ENCODE data around the gene SLC27A5.

The SLC27A5 gene

DNA sequence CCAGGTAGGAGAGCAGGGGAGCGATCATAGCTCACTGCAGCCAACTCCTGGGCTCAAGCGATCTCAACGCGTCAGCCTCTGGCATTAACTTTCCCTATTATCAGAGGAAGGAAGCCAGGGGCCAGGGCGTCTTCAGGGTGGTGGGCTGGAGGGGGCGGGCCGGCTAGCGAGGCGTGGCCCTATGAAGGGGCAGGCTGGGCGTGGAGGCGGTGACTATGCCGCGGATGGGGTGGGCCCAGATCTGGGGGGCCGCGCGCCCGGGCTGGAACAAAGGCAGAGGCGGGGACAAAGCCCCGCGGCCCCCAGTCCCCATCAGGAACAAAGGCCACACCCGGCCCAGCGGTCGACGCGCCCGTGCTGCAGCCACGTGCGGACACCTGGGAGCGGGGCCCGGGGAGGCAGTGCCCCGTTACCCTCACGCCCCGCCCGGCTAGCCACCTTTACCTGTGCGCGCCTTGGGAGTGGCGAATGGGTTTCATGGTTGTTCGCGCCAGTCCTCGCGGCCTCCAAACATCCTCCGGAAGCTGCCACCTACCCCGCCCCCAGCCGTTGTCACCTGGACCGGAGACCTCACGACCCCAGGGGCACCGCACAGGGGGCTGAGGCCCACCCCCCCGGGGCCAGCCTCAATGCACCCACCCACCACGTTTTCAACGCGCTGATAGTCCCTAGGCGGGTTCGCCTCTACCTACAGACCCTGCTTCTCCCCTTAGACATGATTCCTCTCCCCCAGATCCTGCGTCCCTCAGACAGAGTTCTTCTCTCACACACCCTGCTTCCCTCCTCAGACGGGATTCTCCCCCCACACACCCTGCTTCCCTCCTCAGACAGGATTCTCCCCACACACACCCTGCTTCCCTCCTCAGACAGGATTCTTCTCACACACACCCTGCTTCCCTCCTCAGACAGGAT, 26.7 kb upstream of the SLC27A5 start:
- ATAC-seq (ENCODE audit: insufficient read depth, low read depth) (peak; percentile 95), DNase-seq (peak; percentile 86)
- H3K36me3 ChIP-seq (ENCODE audit: insufficient read depth, low read length): no peaks in the 10 kb centered on the region
- no peaks in the 10 kb centered on the region for H3K79me2 ChIP-seq (ENCODE audit: insufficient read depth, low read length)
- H3K27ac ChIP-seq (ENCODE audit: low read length): peak overlapping the region; percentile 57
- H3K27me3 ChIP-seq (ENCODE audit: insufficient read depth, low read length, poor library complexity): peaks cover 6% of the 10 kb centered on the region
- TF ChIP-seq, protein P1, sequence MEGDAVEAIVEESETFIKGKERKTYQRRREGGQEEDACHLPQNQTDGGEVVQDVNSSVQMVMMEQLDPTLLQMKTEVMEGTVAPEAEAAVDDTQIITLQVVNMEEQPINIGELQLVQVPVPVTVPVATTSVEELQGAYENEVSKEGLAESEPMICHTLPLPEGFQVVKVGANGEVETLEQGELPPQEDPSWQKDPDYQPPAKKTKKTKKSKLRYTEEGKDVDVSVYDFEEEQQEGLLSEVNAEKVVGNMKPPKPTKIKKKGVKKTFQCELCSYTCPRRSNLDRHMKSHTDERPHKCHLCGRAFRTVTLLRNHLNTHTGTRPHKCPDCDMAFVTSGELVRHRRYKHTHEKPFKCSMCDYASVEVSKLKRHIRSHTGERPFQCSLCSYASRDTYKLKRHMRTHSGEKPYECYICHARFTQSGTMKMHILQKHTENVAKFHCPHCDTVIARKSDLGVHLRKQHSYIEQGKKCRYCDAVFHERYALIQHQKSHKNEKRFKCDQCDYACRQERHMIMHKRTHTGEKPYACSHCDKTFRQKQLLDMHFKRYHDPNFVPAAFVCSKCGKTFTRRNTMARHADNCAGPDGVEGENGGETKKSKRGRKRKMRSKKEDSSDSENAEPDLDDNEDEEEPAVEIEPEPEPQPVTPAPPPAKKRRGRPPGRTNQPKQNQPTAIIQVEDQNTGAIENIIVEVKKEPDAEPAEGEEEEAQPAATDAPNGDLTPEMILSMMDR (IDR thresholded peaks at IDR 0.05; ENCODE audit: borderline replicate concordance, extremely low read depth, low read length, poor library complexity, severe bottlenecking): no peak
- TF ChIP-seq EZH2 (IDR thresholded peaks at IDR 0.05; ENCODE audit: borderline replicate concordance, low read depth, low read length, severe bottlenecking): no peak
- H4K20me1 ChIP-seq (ENCODE audit: insufficient read depth, low read length): no peaks in the 10 kb centered on the region
- peak overlapping the region; percentile 64 for H3K9ac ChIP-seq (ENCODE audit: low read depth, low read length)
- peaks cover 29% of the 10 kb centered on the region for H3K4me1 ChIP-seq (ENCODE audit: insufficient read depth, low read length)
- H2AFZ ChIP-seq (ENCODE audit: low read depth, low read length): peak overlapping the region; percentile 93
- H3K9me3 ChIP-seq (ENCODE audit: insufficient read depth, low read length, severe bottlenecking): no peaks in the 10 kb centered on the region
- peak overlapping the region; percentile 30 to 61; a peak in 3 of 4 replicates for H3K4me3 ChIP-seq (ENCODE audit: low read depth in 1 of 2, low read length in 2 of 2)
- peak overlapping the region; percentile 88 for H3K4me2 ChIP-seq (ENCODE audit: insufficient read depth, low read length)

DNA sequence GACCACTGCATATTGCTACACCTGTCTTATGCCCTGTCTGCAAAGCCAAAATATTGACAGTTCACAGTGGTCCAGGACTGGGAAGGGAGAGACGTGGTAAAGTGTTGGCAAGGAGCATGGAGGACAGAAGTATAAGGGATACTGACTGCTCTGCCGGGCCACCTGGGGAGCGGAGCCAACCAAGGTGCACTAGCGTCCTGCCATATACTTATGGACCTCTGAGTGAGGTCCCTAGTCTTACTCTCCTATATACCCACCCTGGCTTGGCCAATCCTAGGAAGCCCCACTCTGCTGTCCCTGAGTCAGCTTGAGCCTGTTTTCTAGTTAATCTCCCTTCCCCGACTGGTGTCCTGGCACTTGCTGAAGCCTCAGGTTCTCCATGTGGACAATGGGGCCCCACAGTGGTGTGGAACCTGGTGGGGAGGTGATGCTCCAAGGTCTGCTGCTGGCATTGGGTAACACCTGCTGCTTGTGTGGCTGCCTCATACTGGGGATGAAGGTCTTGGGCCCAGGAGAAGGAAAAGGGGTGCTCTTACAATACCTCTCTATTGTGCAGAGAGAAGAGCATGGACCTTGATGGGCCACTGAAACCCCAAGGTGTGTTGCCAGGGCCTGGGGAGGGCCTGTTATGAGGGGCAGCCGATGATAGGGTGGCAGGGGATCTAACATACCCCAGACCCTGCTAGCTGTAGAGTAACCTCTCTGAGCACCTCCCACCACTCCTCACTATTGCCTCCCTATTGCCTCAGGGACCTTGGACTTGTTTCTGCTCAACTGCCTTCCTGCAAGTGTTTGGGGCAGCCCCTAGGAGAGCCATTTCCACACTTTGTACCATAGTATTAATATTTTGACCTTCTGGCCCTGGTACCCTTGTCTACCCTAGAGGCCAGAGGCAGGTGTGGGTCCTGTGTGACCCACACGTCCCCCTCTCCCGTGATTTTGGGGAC, 25.3 kb upstream of the SLC27A5 start:
- peak overlapping the region; percentile 88; the same call in 1 of the 2 replicates for H3K4me2 ChIP-seq (ENCODE audit: insufficient read depth, low read length)
- peak overlapping the region; percentile 64; the same call in 1 of the 2 replicates for H3K9ac ChIP-seq (ENCODE audit: low read depth, low read length)
- ATAC-seq (ENCODE audit: insufficient read depth, low read depth) (no peak), DNase-seq (no peak)
- no peaks in the 10 kb centered on the region for H3K36me3 ChIP-seq (ENCODE audit: insufficient read depth, low read length)
- H3K27me3 ChIP-seq (ENCODE audit: insufficient read depth, low read length, poor library complexity): peaks cover 6% of the 10 kb centered on the region
- no peak for TF ChIP-seq EZH2 (IDR thresholded peaks at IDR 0.05; ENCODE audit: borderline replicate concordance, low read depth, low read length, severe bottlenecking)
- TF ChIP-seq, protein P1 (IDR thresholded peaks at IDR 0.05; ENCODE audit: borderline replicate concordance, extremely low read depth, low read length, poor library complexity, severe bottlenecking): no peak
- H3K9me3 ChIP-seq (ENCODE audit: insufficient read depth, low read length, severe bottlenecking): no peaks in the 10 kb centered on the region
- H3K79me2 ChIP-seq (ENCODE audit: insufficient read depth, low read length): no peaks in the 10 kb centered on the region
- H2AFZ ChIP-seq (ENCODE audit: low read depth, low read length): no peak overlapping the region
- H4K20me1 ChIP-seq (ENCODE audit: insufficient read depth, low read length): no peaks in the 10 kb centered on the region
- H3K4me1 ChIP-seq (ENCODE audit: insufficient read depth, low read length): peaks cover 20% of the 10 kb centered on the region
- no peak overlapping the region for H3K27ac ChIP-seq (ENCODE audit: low read length)
- no peak overlapping the region for H3K4me3 ChIP-seq (ENCODE audit: low read depth in 1 of 2, low read length in 2 of 2)

GRCh38 chr19:58535857-58536256, 24.1 kb upstream of the SLC27A5 start:
- DNase-seq (no peak), ATAC-seq (ENCODE audit: insufficient read depth, low read depth) (no peak)
- Histone ChIP-seq H3K4me1 (ENCODE audit: insufficient read depth, low read length) (peaks cover 20% of the 10 kb centered on the region), H3K27ac (ENCODE audit: low read length) (no peak overlapping the region), H3K4me2 (ENCODE audit: insufficient read depth, low read length) (no peak overlapping the region), H4K20me1 (ENCODE audit: insufficient read depth, low read length) (no peaks in the 10 kb centered on the region), H3K4me3 (ENCODE audit: low read depth in 1 of 2, low read length in 2 of 2) (no peak overlapping the region), H2AFZ (ENCODE audit: low read depth, low read length) (no peak overlapping the region), H3K79me2 (ENCODE audit: insufficient read depth, low read length) (no peaks in the 10 kb centered on the region), H3K9me3 (ENCODE audit: insufficient read depth, low read length, severe bottlenecking) (no peaks in the 10 kb centered on the region), H3K27me3 (ENCODE audit: insufficient read depth, low read length, poor library complexity) (peaks cover 6% of the 10 kb centered on the region), H3K36me3 (ENCODE audit: insufficient read depth, low read length) (no peaks in the 10 kb centered on the region), H3K9ac (ENCODE audit: low read depth, low read length) (no peak overlapping the region)
- TF ChIP-seq, protein P1 (IDR thresholded peaks at IDR 0.05; ENCODE audit: borderline replicate concordance, extremely low read depth, low read length, poor library complexity, severe bottlenecking): no peak
- no peak for TF ChIP-seq EZH2 (IDR thresholded peaks at IDR 0.05; ENCODE audit: borderline replicate concordance, low read depth, low read length, severe bottlenecking)

Measured in DND-41 (cell line).